ENCODE measurements around the gene USP3. TPM values are rescaled to one million over a fixed set of nuclear protein-coding genes. Genes with fewer than 3 reads are reported as not detected.

Gene USP3
- total RNA-seq, 4 donors from 2014 or later = 74.0 to 90.9 (median 75.5) TPM

- TF ChIP-seq CTCF (IDR thresholded peaks at IDR 0.05; ENCODE audit: low read depth) = no peak
These were observed 51.9 kb downstream of the USP3 start for GRCh38 chr15:63556246-63556645.

GRCh38 chr15:63556736-63557135 is 52.3 kb downstream of the USP3 start:
- no peak for TF ChIP-seq CTCF (IDR thresholded peaks at IDR 0.05; ENCODE audit: low read depth)

GRCh38 chr15:63559753-63560152 is 55.4 kb downstream of the USP3 start:
- TF ChIP-seq CTCF (IDR thresholded peaks at IDR 0.05; ENCODE audit: low read depth) = no peak

GRCh38 chr15:63560741-63561448 is 56.5 kb downstream of the USP3 start:
- TF ChIP-seq CTCF (IDR thresholded peaks at IDR 0.05; ENCODE audit: low read depth) = no peak

- no peak for TF ChIP-seq CTCF (IDR thresholded peaks at IDR 0.05; ENCODE audit: low read depth)
These were observed 59.7 kb downstream of the USP3 start for GRCh38 chr15:63564093-63564492.

GRCh38 chr15:63565536-63566186 is 61.3 kb downstream of the USP3 start:
- TF ChIP-seq CTCF (IDR thresholded peaks at IDR 0.05; ENCODE audit: low read depth) = no peak

- TF ChIP-seq CTCF (IDR thresholded peaks at IDR 0.05; ENCODE audit: low read depth) = no peak
These were observed 68.5 kb downstream of the USP3 start for GRCh38 chr15:63572749-63573464.
